H1 (cell line): ENCODE results near the gene SRPRA. TPM values are rescaled to one million over a fixed set of nuclear protein-coding genes. Genes with fewer than 3 reads are reported as not detected.

Experiments used
- CTCF ChIA-PET: fragments of 300-600 bp; sonication (Branson Sonifier 250); formaldehyde crosslinking; loops from one replicate; lab custom pipeline; 2021; ENCODE audit not compliant: partially characterized antibody; lab: Charles Lee
- POLR2A ChIA-PET: fragments of 300-600 bp; sonication (Branson Sonifier 250); formaldehyde crosslinking; loops from one replicate; lab custom pipeline; 2021; ENCODE audit warnings: inconsistent platforms; ENCODE audit not compliant: partially characterized antibody; lab: Charles Lee
- DNase-seq, 2 experiments: peaks; one replicate each; pipeline versions ENCODE4 v3.0.0 to v3.0.0-alpha.2; 2010 to 2022; ENCODE audit warnings: low spot score in 2 of 2, low read depth in 1 of 2, mixed read lengths in 1 of 2
- FAIRE-seq: peaks from 2 replicates; lab custom pipeline; 2011; peaks lifted over from hg19 to GRCh38; lab: Jason Lieb, UNC
- H2AFZ ChIP-seq: 2 replicates; pipeline ENCODE4 v1.8.1; 2012; ENCODE audit warnings: low read length, inconsistent platforms
- H2AK5ac ChIP-seq: 2 replicates; pipeline ENCODE4 v1.6.1; 2013; ENCODE audit warnings: low read depth, low read length
- H2BK120ac ChIP-seq: replicated peaks from 2 replicates; pipeline ENCODE3; 2013; ENCODE audit warnings: low read depth, low read length, inconsistent platforms
- H2BK12ac ChIP-seq: 2 replicates; pipeline ENCODE4 v1.6.1; 2013; ENCODE audit warnings: low read depth, low read length
- H2BK15ac ChIP-seq: 2 replicates; pipeline ENCODE4 v1.6.1; 2013; ENCODE audit warnings: low read length
- H2BK20ac ChIP-seq: 2 replicates; pipeline ENCODE4 v1.6.1; 2013; ENCODE audit warnings: low read length
- H2BK5ac ChIP-seq: 2 replicates; pipeline ENCODE4 v1.6.1; 2013; ENCODE audit warnings: low read depth, low read length
- H3K14ac ChIP-seq: 2 replicates; pipeline ENCODE4 v1.6.1; 2013; ENCODE audit warnings: inconsistent platforms; ENCODE audit not compliant: insufficient read length
- H3K18ac ChIP-seq: 2 replicates; pipeline ENCODE4 v1.6.1; 2013; ENCODE audit warnings: low read length; ENCODE audit errors: extremely low read depth
- H3K23ac ChIP-seq: 2 replicates; pipeline ENCODE4 v1.6.1; 2013; ENCODE audit warnings: inconsistent platforms; ENCODE audit not compliant: insufficient read length
- H3K23me2 ChIP-seq: 2 replicates; pipeline ENCODE4 v1.6.1; 2013; ENCODE audit warnings: low read depth, low read length
- H3K27ac ChIP-seq: 2 replicates; pipeline ENCODE4 v1.6.1; 2011; ENCODE audit warnings: low read depth, low read length, inconsistent platforms
- H3K27me3 ChIP-seq, 4 experiments: replicated peaks in 1 of 4; 1 replicate in 1 of 4; 2 replicates in 3 of 4; pipeline versions ENCODE4 v1.6.1 to v1.8.1; 2011 to 2013; ENCODE audit warnings: low read length in 3 of 4, mild to moderate bottlenecking in 3 of 4, inconsistent platforms in 2 of 4, mixed read lengths in 2 of 4, moderate library complexity in 1 of 4; ENCODE audit not compliant: control insufficient read depth in 3 of 4, insufficient read depth in 3 of 4; ENCODE audit errors: extremely low read depth in 1 of 4
- H3K36me3 ChIP-seq, 4 experiments: 2 replicates each; pipeline versions ENCODE4 v1.6.1 to v1.8.1; 2011 to 2013; ENCODE audit warnings: mild to moderate bottlenecking in 4 of 4, low read length in 3 of 4, moderate library complexity in 2 of 4, control low read depth in 1 of 4, inconsistent platforms in 1 of 4; ENCODE audit not compliant: insufficient read depth in 4 of 4, control insufficient read depth in 2 of 4
- H3K4ac ChIP-seq: replicated peaks from 2 replicates; pipeline ENCODE3; 2013; ENCODE audit warnings: low read length, low read depth, mixed read lengths, inconsistent platforms; ENCODE audit not compliant: insufficient read length
- H3K4me1 ChIP-seq, 4 experiments: replicated peaks in 1 of 4; 1 replicate in 1 of 4; 2 replicates in 3 of 4; pipeline versions ENCODE4 v1.6.1 to v1.8.1; 2011 to 2013; ENCODE audit warnings: low read length in 3 of 4, inconsistent platforms in 2 of 4, mixed read lengths in 1 of 4; ENCODE audit not compliant: insufficient read depth in 4 of 4, control insufficient read depth in 3 of 4
- H3K4me2 ChIP-seq, 2 experiments: 2 replicates each; pipeline versions ENCODE4 v1.6.1 to v1.8.1; 2011 to 2013; ENCODE audit warnings: low read depth in 2 of 2, low read length in 2 of 2, control low read depth in 1 of 2, inconsistent platforms in 1 of 2, mild to moderate bottlenecking in 1 of 2; ENCODE audit not compliant: insufficient read depth in 1 of 2
- H3K4me3 ChIP-seq, 4 experiments: fragments of 200-600, 300-600 bp in 1 of 4; sonication (generic), shearing (Covaris generic), sonication (Bioruptor Twin) in 1 of 4; 2 replicates each; pipeline versions ENCODE4 v1.5.1 to v1.8.1; 2011 to 2016; ENCODE audit warnings: low read length in 4 of 4, low read depth in 3 of 4, control low read depth in 2 of 4, inconsistent platforms in 2 of 4, mild to moderate bottlenecking in 2 of 4, mixed read lengths in 1 of 4, moderate library complexity in 1 of 4; ENCODE audit not compliant: insufficient read depth in 2 of 4; ENCODE audit errors: extremely low read depth in 1 of 4
- H3K56ac ChIP-seq: replicated peaks from 2 replicates; pipeline ENCODE3; 2013; ENCODE audit warnings: low read depth, mild to moderate bottlenecking, mixed read lengths, low read length, inconsistent platforms; ENCODE audit not compliant: insufficient read length
- H3K79me1 ChIP-seq: 2 replicates; pipeline ENCODE4 v1.6.1; 2013; ENCODE audit warnings: low read depth, low read length, control low read depth
- H3K79me2 ChIP-seq, 2 experiments: 2 replicates each; pipeline versions ENCODE4 v1.6.1 to v1.8.1; 2012 to 2013; ENCODE audit warnings: low read length in 2 of 2, mild to moderate bottlenecking in 2 of 2, inconsistent platforms in 1 of 2; ENCODE audit not compliant: insufficient read depth in 2 of 2, control insufficient read depth in 1 of 2
- H3K9ac ChIP-seq, 4 experiments: replicated peaks in 1 of 4; 1 replicate in 1 of 4; 2 replicates in 3 of 4; pipeline versions ENCODE4 v1.6.1 to v1.8.1; 2011 to 2013; ENCODE audit warnings: low read depth in 3 of 4, low read length in 3 of 4, control low read depth in 2 of 4, mild to moderate bottlenecking in 2 of 4, moderate library complexity in 2 of 4, inconsistent platforms in 1 of 4; ENCODE audit errors: extremely low read depth in 1 of 4
- H3K9me3 ChIP-seq, 2 experiments: 2 replicates each; pipeline versions ENCODE4 v1.6.1 to v1.8.1; 2012 to 2013; ENCODE audit warnings: mild to moderate bottlenecking in 2 of 2, moderate library complexity in 2 of 2, control low read depth in 1 of 2, inconsistent platforms in 1 of 2, low read depth in 1 of 2, low read length in 1 of 2, mixed read lengths in 1 of 2; ENCODE audit not compliant: insufficient read depth in 2 of 2
- H4K20me1 ChIP-seq, 2 experiments: replicated peaks in 1 of 2; 2 replicates each; pipeline versions ENCODE3 to v1.8.1; 2011 to 2013; ENCODE audit warnings: inconsistent platforms in 2 of 2, low read length in 2 of 2, mild to moderate bottlenecking in 1 of 2; ENCODE audit not compliant: insufficient read depth in 2 of 2, control insufficient read depth in 1 of 2
- H4K5ac ChIP-seq: 2 replicates; pipeline ENCODE4 v1.6.1; 2013; ENCODE audit warnings: low read length, low read depth, mixed read lengths, inconsistent platforms; ENCODE audit not compliant: insufficient read length
- H4K8ac ChIP-seq: 2 replicates; pipeline ENCODE4 v1.8.0; 2013; ENCODE audit warnings: mild to moderate bottlenecking, moderate library complexity, low read length, inconsistent platforms; ENCODE audit not compliant: insufficient read depth; ENCODE audit errors: extremely low read depth
- H4K91ac ChIP-seq: replicated peaks from 2 replicates; pipeline ENCODE3; 2013; ENCODE audit warnings: low read length, mixed read lengths, inconsistent platforms; ENCODE audit not compliant: insufficient read length
- CHD1 ChIP-seq: IDR thresholded peaks from 2 replicates; pipeline ENCODE4 v1.6.1; 2012; ENCODE audit warnings: low read depth, low read length, improper control_type of control experiment
- EGR1 ChIP-seq: IDR thresholded peaks from 2 replicates; pipeline ENCODE4 v1.6.1; 2011; ENCODE audit warnings: low read depth, low read length, borderline replicate concordance
- EP300 ChIP-seq, 2 experiments: IDR thresholded peaks; 1 replicate in 1 of 2; 2 replicates in 1 of 2; pipeline ENCODE4 v1.6.1; 2011 to 2012; ENCODE audit warnings: low read depth in 2 of 2, low read length in 2 of 2, mild to moderate bottlenecking in 2 of 2, borderline replicate concordance in 1 of 2, inconsistent platforms in 1 of 2, moderate library complexity in 1 of 2
- GABPA ChIP-seq: IDR thresholded peaks from 2 replicates; pipeline ENCODE4 v1.6.1; 2011; ENCODE audit warnings: mild to moderate bottlenecking, low read length, moderate library complexity, borderline replicate concordance; ENCODE audit not compliant: insufficient read depth
- NRF1 ChIP-seq: IDR thresholded peaks from 2 replicates; pipeline ENCODE4 v1.6.1; 2011; ENCODE audit warnings: mild to moderate bottlenecking, low read depth, low read length, improper control_type of control experiment
- POLR2AphosphoS5 ChIP-seq: IDR thresholded peaks from 2 replicates; pipeline ENCODE4 v1.6.1; 2011; ENCODE audit warnings: low read depth, low read length
- SIN3A ChIP-seq, 2 experiments: IDR thresholded peaks in 1 of 2; conservative IDR thresholded peaks in 1 of 2; 2 replicates each; pipeline ENCODE4 v1.6.1; 2011 to 2012; ENCODE audit warnings: low read length in 2 of 2, improper control_type of control experiment in 1 of 2, low read depth in 1 of 2, mild to moderate bottlenecking in 1 of 2
- SP1 ChIP-seq: IDR thresholded peaks from 2 replicates; pipeline ENCODE4 v1.6.1; 2011; ENCODE audit warnings: low read depth, low read length
- SP2 ChIP-seq: IDR thresholded peaks from 2 replicates; pipeline ENCODE4 v1.6.1; 2012; ENCODE audit warnings: mild to moderate bottlenecking, low read length, inconsistent platforms
- SRF ChIP-seq: IDR thresholded peaks from 2 replicates; pipeline ENCODE4 v1.6.1; 2011; ENCODE audit warnings: mild to moderate bottlenecking, low read depth, low read length, moderate library complexity
- SUZ12 ChIP-seq: fragments of 200-600 bp; sonication (generic); IDR thresholded peaks from 2 replicates; pipeline ENCODE4 v1.6.1; 2012; ENCODE audit warnings: mild to moderate bottlenecking, inconsistent platforms, low read length, moderate library complexity, mixed read lengths
- YY1 ChIP-seq: IDR thresholded peaks from 2 replicates; pipeline ENCODE4 v1.6.1; 2011; ENCODE audit warnings: low read depth, mild to moderate bottlenecking, low read length
- WGBS, 2 experiments: shearing (Covaris generic) in 1 of 2; methylation state at CpG; one replicate each; pipeline versions ENCODE4 v1.1.6 to v1.1.7; 2013 to 2015; ENCODE audit warnings: low lambda C conversion rate in 2 of 2, mixed read lengths in 2 of 2, inconsistent platforms in 1 of 2, low coverage in 1 of 2, missing lambda C conversion rate in 1 of 2; ENCODE audit not compliant: insufficient replicate concordance in 2 of 2, insufficient coverage in 1 of 2, insufficient read length in 1 of 2; ENCODE audit errors: extremely low coverage in 1 of 2, missing lambda C conversion rate in 1 of 2; 5-methylcytosine and 5-hydroxymethylcytosine counted together
- polyA plus RNA-seq, 7 experiments: library from polyadenylated mRNA; depleted of rRNA in 3 of 7; stranded (reverse) in 5 of 7; unstranded in 2 of 7; fragments of >200 nt in 5 of 7; fragments of 200-250 nt in 2 of 7; gene quantifications; 1 replicate in 5 of 7; 2 replicates in 1 of 7; 4 replicates in 1 of 7; pipeline versions ENCODE4 v1.2.1 to v1.2.3, GENCODE V29; 2011 to 2013; ENCODE audit warnings: missing spikeins in 2 of 7, mixed read lengths in 2 of 7
- total RNA-seq: library from RNA; stranded (reverse); fragmentation: NEBNext Ultra II Directional; extraction: Animal tissue kit (Norgen Biotek cat#: 25700); gene quantifications from 2 replicates; pipeline ENCODE4 v1.2.1, GENCODE V29; 2021
- TF ChIP-seq, protein P1 (sequence below): IDR thresholded peaks from 2 replicates; pipeline ENCODE4 v1.6.1; 2011; ENCODE audit warnings: low read length, improper control_type of control experiment

SRPRA gene
- total and polyA plus RNA-seq, 2 of the 8 experiments (the other 6 are each of a cell fraction or from before 2014, with no cell fraction given), result 57.6 to 62.0 TPM

DNA sequence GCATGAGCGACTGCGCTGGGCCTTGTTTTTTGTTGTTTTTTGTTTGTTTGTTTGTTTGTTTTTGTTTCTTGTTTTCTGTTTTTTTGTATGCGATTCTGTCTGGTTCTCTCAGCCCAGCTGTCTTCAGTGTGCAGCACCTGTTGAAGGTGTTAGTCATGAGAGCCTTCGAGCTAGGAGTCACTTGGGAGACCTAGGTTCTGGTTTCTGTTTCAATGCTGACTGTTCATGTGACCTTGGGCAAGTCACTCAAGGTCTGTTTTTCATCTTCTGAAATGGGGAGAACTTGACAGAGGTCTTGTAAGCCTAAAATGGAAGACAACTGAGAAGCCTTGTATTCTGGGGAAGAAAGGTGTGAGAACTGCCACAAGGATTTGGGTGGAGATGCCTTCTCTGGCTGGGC is 37.0 kb upstream of the SRPRA start:
- DNase-seq (no peak), FAIRE-seq (no peak)
- Histone ChIP-seq H3K79me2 (peaks cover 0 to 10% of the 10 kb centered on the region in 2 experiments; a peak in 2 of 4 replicates), H3K4me3 (no peak overlapping the region), H2AK5ac (no peak overlapping the region), H4K91ac (no peak overlapping the region), H2BK15ac (no peak overlapping the region), H3K4me2 (no peak overlapping the region), H4K20me1 (no peaks in the 10 kb centered on the region), H2BK12ac (no peak overlapping the region), H4K8ac (no peak overlapping the region), H3K27me3 (no peaks in the 10 kb centered on the region), H3K23ac (no peak overlapping the region), H3K79me1 (peaks cover 2% of the 10 kb centered on the region; the same call in 1 of the 2 replicates), H3K9me3 (no peaks in the 10 kb centered on the region), H2BK20ac (no peak overlapping the region), H2BK5ac (no peak overlapping the region), H4K5ac (no peak overlapping the region), H3K14ac (no peak overlapping the region), H3K4me1 (peaks cover 0 to 5% (median 2%) of the 10 kb centered on the region in 4 experiments; a peak in 4 of 7 replicates), H3K56ac (no peak overlapping the region), H3K4ac (no peak overlapping the region), H3K36me3 (peaks cover 0 to 5% (median 2%) of the 10 kb centered on the region in 4 experiments; a peak in 2 of 8 replicates), H3K9ac (no peak overlapping the region), H3K27ac (no peak overlapping the region), H2AFZ (no peak overlapping the region), H3K23me2 (peaks cover 3% of the 10 kb centered on the region), H3K18ac (no peak overlapping the region), H2BK120ac (no peak overlapping the region)
- CTCF ChIA-PET, result interaction anchor here (1.6 to 2.7 kb wide), 3 partner anchors 12 to 112 kb away, joined by 3 to 17 read pairs (median 9); no protein-coding TSS in a partner anchor
- POLR2A ChIA-PET, result interaction anchor here (2.8 kb wide), 1 partner anchor 111 kb away, joined by 7 read pairs; no protein-coding TSS in a partner anchor
- 95% methylated on average over 4 of the region's 4 CpGs; no CpG with 5 or more reads in 1 of the 2 experiments for WGBS, 2 experiments
- TF ChIP-seq GABPA, result no peak
- TF ChIP-seq POLR2AphosphoS5, result no peak
- no peak for TF ChIP-seq SRF
- TF ChIP-seq NRF1, result no peak
- no peak for TF ChIP-seq SP1
- TF ChIP-seq, protein P1, sequence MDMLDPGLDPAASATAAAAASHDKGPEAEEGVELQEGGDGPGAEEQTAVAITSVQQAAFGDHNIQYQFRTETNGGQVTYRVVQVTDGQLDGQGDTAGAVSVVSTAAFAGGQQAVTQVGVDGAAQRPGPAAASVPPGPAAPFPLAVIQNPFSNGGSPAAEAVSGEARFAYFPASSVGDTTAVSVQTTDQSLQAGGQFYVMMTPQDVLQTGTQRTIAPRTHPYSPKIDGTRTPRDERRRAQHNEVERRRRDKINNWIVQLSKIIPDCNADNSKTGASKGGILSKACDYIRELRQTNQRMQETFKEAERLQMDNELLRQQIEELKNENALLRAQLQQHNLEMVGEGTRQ, result no peak
- TF ChIP-seq SUZ12, result no peak
- no peak for TF ChIP-seq EGR1
- no peak for TF ChIP-seq SP2
- TF ChIP-seq EP300 (IDR thresholded peaks at IDR 0.05; ENCODE audit: borderline replicate concordance in 1 of 2, low read depth in 2 of 2, low read length in 2 of 2), result no peak
- no peak for TF ChIP-seq CHD1
- no peak for TF ChIP-seq SIN3A (conservative IDR thresholded peaks at IDR 0.05 in 1 of 2, IDR thresholded peaks at IDR 0.05 in 1 of 2; ENCODE audit: low read depth in 1 of 2, low read length in 2 of 2)
- no peak for TF ChIP-seq YY1
